Measurements from ENCODE around the gene ARRDC3. TPM values are rescaled to one million over a fixed set of nuclear protein-coding genes. Genes with fewer than 3 reads are reported as not detected.
"Not testable (repeated sequence)": the region's sequence is repeated elsewhere in the genome, so short reads cannot be mapped to it uniquely, and the experiment has no call there.

Gene ARRDC3
- total RNA-seq, 1 donor from 2014 or later: 178 TPM

DNA sequence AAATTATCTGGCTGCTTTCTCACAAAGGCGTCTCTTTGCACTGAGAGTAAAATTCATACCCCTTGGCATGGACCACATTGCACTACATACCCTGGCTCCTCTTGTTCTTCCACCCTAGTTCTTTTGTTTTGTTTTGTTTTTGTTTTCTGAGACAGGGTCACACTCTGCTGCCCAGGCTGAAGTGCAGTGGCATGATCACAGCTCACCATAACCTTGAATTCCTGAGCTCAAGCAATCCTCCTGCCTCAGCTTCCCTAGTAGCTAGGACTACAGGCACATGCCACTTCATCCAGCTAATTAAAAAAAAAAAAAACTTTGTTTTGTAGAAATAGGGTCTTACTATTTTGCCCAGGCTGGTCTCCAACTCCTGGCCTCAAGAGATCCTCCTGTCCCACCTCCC is 51.4 kb downstream of the ARRDC3 start:
- intact Hi-C loops (cut with DNase I): no loop called here
- no peak for ATAC-seq
- no peak for DNase-seq (ENCODE audit: low spot score)

DNA sequence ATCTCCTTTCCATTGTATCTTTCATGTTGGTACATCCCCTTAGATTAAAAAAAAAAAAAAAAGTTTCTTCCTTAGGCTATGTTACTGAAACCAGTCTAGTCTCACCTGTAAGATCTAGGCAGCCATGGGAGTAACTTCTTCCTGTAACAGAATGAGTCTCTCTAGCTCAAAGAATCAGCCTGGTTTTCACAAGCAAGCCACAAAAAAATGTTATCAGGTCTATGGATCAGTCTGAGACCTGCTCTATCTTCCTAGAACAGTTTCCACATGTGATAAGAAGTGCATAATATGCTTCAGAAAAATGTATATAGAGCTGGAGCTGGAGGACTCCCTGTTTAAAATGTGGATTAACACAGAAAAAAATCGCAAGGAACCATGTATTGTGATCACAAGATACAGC is 53.8 kb downstream of the ARRDC3 start:
- intact Hi-C loops (cut with DNase I): no loop called here
- DNase-seq (ENCODE audit: low spot score) (no peak), ATAC-seq (no peak)

DNA sequence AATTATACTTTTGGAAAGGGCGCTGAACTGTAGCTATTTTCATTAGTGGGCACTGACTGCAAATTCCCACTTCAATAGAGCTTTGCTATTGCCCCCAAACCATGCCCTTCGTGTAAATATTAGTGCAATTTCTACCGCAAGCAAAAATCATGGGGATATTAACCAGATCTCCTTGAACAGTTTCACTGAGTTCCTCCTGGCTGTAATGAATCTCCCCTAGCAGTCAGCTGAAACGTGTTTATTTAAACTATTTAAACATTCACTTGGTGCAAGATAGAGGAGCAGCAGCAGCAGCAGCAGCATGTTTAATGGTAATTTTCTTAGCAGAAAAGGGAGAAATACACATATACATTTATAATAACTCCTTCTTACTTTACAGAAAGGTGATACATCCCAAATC is 54.4 kb downstream of the ARRDC3 start:
- intact Hi-C loops (cut with DNase I): no loop called here
- ATAC-seq: no peak
- no peak for DNase-seq (ENCODE audit: low spot score)

DNA sequence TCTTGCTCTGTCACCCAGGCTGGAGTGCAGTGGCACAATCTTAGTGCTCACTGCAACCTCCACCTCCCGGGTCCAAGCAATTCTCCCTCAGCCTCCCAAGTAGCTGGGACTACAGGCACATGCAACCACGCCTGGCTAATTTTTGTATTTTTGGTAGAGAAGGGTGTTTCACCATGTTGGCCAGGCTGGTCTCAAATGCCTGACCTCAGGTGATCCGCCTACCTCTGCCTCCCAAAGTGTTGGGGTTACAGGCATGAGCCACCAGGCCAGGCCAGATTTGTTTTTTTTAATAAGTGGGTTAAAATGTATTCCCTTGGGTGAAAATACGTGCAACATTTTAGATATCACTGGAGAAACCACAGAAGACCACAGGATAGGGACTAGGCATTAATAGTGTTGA is 60.1 kb downstream of the ARRDC3 start:
- ATAC-seq; intact Hi-C loops (cut with DNase I); DNase-seq (ENCODE audit: low spot score): not testable (repeated sequence)

DNA sequence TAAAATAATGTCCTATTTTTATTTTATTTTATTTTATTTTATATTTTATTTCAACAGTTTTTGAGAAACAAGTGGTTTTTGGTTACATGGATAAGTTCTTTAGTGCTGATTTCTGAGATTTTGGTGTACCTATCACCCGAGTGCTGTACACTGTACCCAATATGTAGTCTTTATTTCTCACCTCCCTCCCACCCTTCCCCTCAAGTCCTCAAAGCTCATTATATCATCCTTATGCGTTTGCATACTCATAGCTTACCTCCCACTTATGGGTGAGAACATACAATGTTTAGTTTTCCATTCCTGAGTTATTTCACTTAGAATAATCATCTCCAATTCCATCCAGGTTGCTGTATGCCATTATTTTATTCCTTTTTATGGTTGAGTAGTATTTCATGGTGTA is 63.5 kb downstream of the ARRDC3 start:
- intact Hi-C loops (cut with DNase I): no loop called here
- ATAC-seq (no peak), DNase-seq (ENCODE audit: low spot score) (no peak)

DNA sequence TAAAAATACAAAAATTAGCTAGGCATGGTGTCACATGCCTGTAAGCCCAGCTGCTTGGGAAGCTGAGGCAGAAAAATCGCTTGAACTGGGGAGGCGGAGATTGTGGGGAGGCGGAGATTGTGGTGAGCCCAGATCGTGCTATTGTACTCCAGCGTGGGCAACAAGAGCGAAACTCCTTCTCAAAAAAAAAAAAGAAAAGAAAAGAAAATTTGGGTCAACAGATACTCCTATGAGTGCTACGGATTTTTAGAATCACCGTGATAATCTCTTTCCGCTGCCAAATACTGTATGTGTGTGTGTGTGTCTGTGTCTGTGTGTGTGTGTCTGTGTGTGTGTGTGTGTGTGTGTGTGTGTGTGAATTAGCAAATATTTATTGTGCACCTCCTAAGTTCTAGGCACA is 64.4 kb downstream of the ARRDC3 start:
- DNase-seq (ENCODE audit: low spot score) (no peak), ATAC-seq (no peak)
- intact Hi-C loops (cut with DNase I): no loop called here

All from sciatic nerve (tissue), 2 donors.